ENCODE data around the gene FTO.

The FTO gene

DNA sequence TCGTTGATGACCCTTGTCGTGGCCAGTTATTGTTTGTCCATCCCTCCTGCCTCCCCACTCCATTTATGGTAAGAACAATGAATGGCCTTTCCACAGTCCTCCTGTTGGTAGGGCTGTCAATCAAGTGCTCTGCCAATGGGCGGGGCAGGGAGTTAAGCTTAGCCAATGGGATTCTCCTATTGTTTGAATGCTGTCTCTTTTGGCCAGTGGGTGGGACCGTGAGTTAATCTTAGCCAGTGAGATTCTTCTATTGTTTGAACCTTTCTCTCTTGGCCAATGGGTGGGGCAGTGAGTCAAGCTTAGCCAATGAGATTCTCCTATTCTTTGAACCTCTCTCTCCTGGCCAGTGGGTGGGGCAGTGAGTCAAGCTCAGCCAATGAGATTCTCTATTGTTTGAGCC, 497.2 kb downstream of the FTO start:
- TF ChIP-seq CTCF (conservative IDR thresholded peaks at IDR 0.05), result no peak
- TF ChIP-seq ZFX (IDR thresholded peaks at IDR 0.05), result no peak
- no peak overlapping the region for H3K27ac ChIP-seq
